Activated T-helper 2 cell treated with anti-CD3 and anti-CD28 coated beads, Interferon-gamma antibody, Interleukin-2, Interleukin-4, amounts not matched to agents 10 μg/mL and 5 μg/mL and 100 μg/mL, durations not matched to agents 14 hours and 24 hours and 36 hours (primary cell): ENCODE results near the gene LIN7B. TPM values are rescaled to one million over a fixed set of nuclear protein-coding genes. Genes with fewer than 3 reads are reported as not detected.

Experiments used
- DNase-seq: peaks from one replicate; pipeline ENCODE4 v3.0.0; 2021; ENCODE audit warnings: low spot score
- H3K27ac Mint-ChIP-seq: one replicate; pipeline ENCODE4 v1.8.0; 2021; ENCODE audit warnings: mixed read lengths
- H3K27me3 Mint-ChIP-seq: one replicate; pipeline ENCODE4 v1.8.0; 2021; ENCODE audit warnings: low read depth, mixed read lengths
- H3K36me3 Mint-ChIP-seq: one replicate; pipeline ENCODE4 v1.8.0; 2021; ENCODE audit warnings: low read depth, mixed read lengths
- H3K4me1 Mint-ChIP-seq: one replicate; pipeline ENCODE4 v1.8.0; 2021; ENCODE audit warnings: low read depth, mixed read lengths
- H3K4me3 Mint-ChIP-seq: one replicate; pipeline ENCODE4 v1.8.0; 2021; ENCODE audit warnings: low read depth, mild to moderate bottlenecking, moderate library complexity, mixed read lengths
- H3K9me3 Mint-ChIP-seq: one replicate; pipeline ENCODE4 v1.8.0; 2021; ENCODE audit warnings: mixed read lengths
- intact Hi-C: fragments of 100-400 bp; cut with micrococcal nuclease; formaldehyde crosslinking; loops from one replicate; pipeline ENCODE4 v1.15.1; 2023
- total RNA-seq: library from RNA; stranded (reverse); gene quantifications from 2 replicates; pipeline ENCODE4 v1.2.3, GENCODE V29; 2022

LIN7B gene
- total RNA-seq, 1 donor from 2014 or later: 7.7 TPM

GRCh38 chr19:49103331-49104085, 10.7 kb upstream of the LIN7B start:
- H3K4me3 Mint-ChIP-seq: no peak overlapping the region
- H3K4me1 Mint-ChIP-seq: no peaks in the 10 kb centered on the region
- peaks cover 81% of the 10 kb centered on the region for H3K36me3 Mint-ChIP-seq
- no peak overlapping the region for H3K27ac Mint-ChIP-seq
- intact Hi-C loops: no loop called here
- no peaks in the 10 kb centered on the region for H3K27me3 Mint-ChIP-seq
- H3K9me3 Mint-ChIP-seq: no peaks in the 10 kb centered on the region
- DNase-seq: no peak

GRCh38 chr19:49104229-49104864, 9.8 kb upstream of the LIN7B start:
- Mint-ChIP-seq H3K4me1 (no peaks in the 10 kb centered on the region), H3K4me3 (no peak overlapping the region), H3K9me3 (no peaks in the 10 kb centered on the region), H3K27ac (no peak overlapping the region), H3K36me3 (peaks cover 81% of the 10 kb centered on the region), H3K27me3 (no peaks in the 10 kb centered on the region)
- DNase-seq: no peak
- intact Hi-C loops: no loop called here

- no peak overlapping the region for H3K4me3 Mint-ChIP-seq
- intact Hi-C loops: no loop called here
These were observed 7.5 kb upstream of the LIN7B start for GRCh38 chr19:49106648-49107135.

GRCh38 chr19:49107625-49108459, 6.3 kb upstream of the LIN7B start:
- intact Hi-C loops: no loop called here

More at GRCh38 chr19:49106648-49107135, 7.5 kb upstream of the LIN7B start:
- DNase-seq: peak; percentile 46
- Mint-ChIP-seq H3K9me3 (no peaks in the 10 kb centered on the region), H3K27ac (no peak overlapping the region), H3K27me3 (no peaks in the 10 kb centered on the region), H3K36me3 (peaks cover 63% of the 10 kb centered on the region), H3K4me1 (no peaks in the 10 kb centered on the region)

GRCh38 chr19:49109051-49109450, 5.1 kb upstream of the LIN7B start:
- Mint-ChIP-seq H3K4me3 (no peak overlapping the region), H3K27me3 (no peaks in the 10 kb centered on the region), H3K4me1 (peaks cover 6% of the 10 kb centered on the region), H3K27ac (no peak overlapping the region), H3K9me3 (no peaks in the 10 kb centered on the region), H3K36me3 (peaks cover 48% of the 10 kb centered on the region)
- intact Hi-C loops: no loop called here
- DNase-seq: no peak

More at GRCh38 chr19:49107625-49108459, 6.3 kb upstream of the LIN7B start:
- Mint-ChIP-seq H3K4me1 (no peaks in the 10 kb centered on the region), H3K27ac (no peak overlapping the region), H3K27me3 (no peaks in the 10 kb centered on the region), H3K36me3 (peaks cover 55% of the 10 kb centered on the region), H3K4me3 (no peak overlapping the region), H3K9me3 (no peaks in the 10 kb centered on the region)
- no peak for DNase-seq

GRCh38 chr19:49109569-49110233, 4.5 kb upstream of the LIN7B start:
- no peak overlapping the region for H3K27ac Mint-ChIP-seq
- intact Hi-C loops: loop anchor here (5.0 kb wide), 1 partner anchor 38 kb away; no protein-coding TSS in a partner anchor

GRCh38 chr19:49110567-49110966, 3.6 kb upstream of the LIN7B start:
- Mint-ChIP-seq H3K9me3 (no peaks in the 10 kb centered on the region), H3K36me3 (peaks cover 34% of the 10 kb centered on the region), H3K4me3 (no peak overlapping the region), H3K27ac (no peak overlapping the region), H3K4me1 (peaks cover 9% of the 10 kb centered on the region), H3K27me3 (no peaks in the 10 kb centered on the region)
- intact Hi-C loops: loop anchor here (5.0 kb wide), 1 partner anchor 37 kb away; no protein-coding TSS in a partner anchor
- no peak for DNase-seq

More at GRCh38 chr19:49109569-49110233, 4.5 kb upstream of the LIN7B start:
- Mint-ChIP-seq H3K36me3 (peaks cover 43% of the 10 kb centered on the region), H3K4me3 (no peak overlapping the region), H3K9me3 (no peaks in the 10 kb centered on the region), H3K4me1 (peaks cover 6% of the 10 kb centered on the region), H3K27me3 (no peaks in the 10 kb centered on the region)
- DNase-seq: no peak

GRCh38 chr19:49111218-49111998, 2.8 kb upstream of the LIN7B start:
- H3K36me3 Mint-ChIP-seq: peaks cover 26% of the 10 kb centered on the region
- H3K4me3 Mint-ChIP-seq: no peak overlapping the region

GRCh38 chr19:49114630-49115363, 627 bp downstream of the LIN7B start:
- Mint-ChIP-seq H3K27ac (no peak overlapping the region), H3K27me3 (peaks cover 1% of the 10 kb centered on the region), H3K36me3 (no peaks in the 10 kb centered on the region), H3K9me3 (no peaks in the 10 kb centered on the region), H3K4me1 (peaks cover 14% of the 10 kb centered on the region), H3K4me3 (peak overlapping the region; percentile 75)
- intact Hi-C loops: loop anchor here (5.0 kb wide), 2 partner anchors 33 to 477 kb away; partner anchors contain the start of gene DBP
- DNase-seq: peak; percentile 40

More at GRCh38 chr19:49111218-49111998, 2.8 kb upstream of the LIN7B start:
- DNase-seq: no peak
- intact Hi-C loops: loop anchor here (5.0 kb wide), 1 partner anchor 36 kb away; no protein-coding TSS in a partner anchor
- Mint-ChIP-seq H3K27me3 (no peaks in the 10 kb centered on the region), H3K4me1 (peaks cover 9% of the 10 kb centered on the region), H3K9me3 (no peaks in the 10 kb centered on the region), H3K27ac (no peak overlapping the region)

GRCh38 chr19:49116544-49116943, 2.4 kb downstream of the LIN7B start:
- intact Hi-C loops: loop anchor here (5.0 kb wide), 1 partner anchor 479 kb away; the partner anchor contains the start of gene DBP
- Mint-ChIP-seq H3K4me1 (peaks cover 21% of the 10 kb centered on the region), H3K4me3 (peak overlapping the region; percentile 51), H3K27me3 (peaks cover 13% of the 10 kb centered on the region), H3K9me3 (no peaks in the 10 kb centered on the region), H3K36me3 (no peaks in the 10 kb centered on the region), H3K27ac (no peak overlapping the region)
- DNase-seq: no peak
